ENCODE results near the gene SPRR1A.

The SPRR1A gene, protein sequence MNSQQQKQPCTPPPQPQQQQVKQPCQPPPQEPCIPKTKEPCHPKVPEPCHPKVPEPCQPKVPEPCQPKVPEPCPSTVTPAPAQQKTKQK

DNA sequence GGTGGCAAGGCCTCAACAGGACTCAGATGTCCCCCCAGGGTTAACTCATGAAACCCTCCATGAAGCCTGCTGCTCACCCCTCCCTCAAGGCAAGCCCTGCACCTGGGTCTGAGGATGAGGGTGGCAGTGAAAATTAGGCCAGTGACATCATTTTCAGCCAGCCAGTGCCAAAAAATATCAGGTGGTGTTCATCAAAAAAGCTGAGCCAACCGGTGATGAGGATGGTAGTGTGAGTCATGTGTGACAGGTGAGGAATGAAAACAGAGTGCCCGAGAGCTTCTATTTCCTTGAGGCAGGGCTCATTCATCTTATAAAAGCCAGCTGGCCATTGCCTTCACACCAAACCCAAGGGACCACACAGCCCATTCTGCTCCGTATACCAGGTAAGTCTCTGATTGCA lies at the start of gene SPRR1A:
Gene SPRR1A (plus strand): TSS at position 339 of the 400 bp plus-strand sequence. CDS start 1,150 bp downstream, outside the sequence.
- DNase-seq: no peak

DNA sequence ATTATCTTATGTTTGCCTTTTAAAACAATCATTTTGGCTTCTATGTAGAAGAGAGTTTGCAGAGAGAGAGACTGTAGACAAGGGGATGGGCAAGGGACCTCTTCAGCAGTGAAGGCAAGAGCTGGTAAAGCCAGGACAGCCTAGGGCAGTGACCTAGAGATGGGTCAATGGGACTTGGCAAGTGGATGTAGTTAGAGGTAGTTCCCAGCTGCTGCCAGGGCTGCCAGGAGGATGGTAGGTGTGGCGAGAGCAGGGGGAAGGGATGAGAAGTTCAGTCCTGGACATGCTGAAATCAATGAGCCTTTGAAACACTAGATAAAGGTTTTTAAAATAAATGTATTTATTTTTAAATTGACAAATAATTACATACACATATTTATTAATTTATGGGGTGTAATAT lies 43.3 kb upstream of the SPRR1A start:
- DNase-seq: no peak

- DNase-seq: no peak
Observed at GRCh38 chr1:152941037-152941711, 42.7 kb upstream of the SPRR1A start.

GRCh38 chr1:152942161-152942560 lies 41.7 kb upstream of the SPRR1A start:
- no peak for DNase-seq

DNA sequence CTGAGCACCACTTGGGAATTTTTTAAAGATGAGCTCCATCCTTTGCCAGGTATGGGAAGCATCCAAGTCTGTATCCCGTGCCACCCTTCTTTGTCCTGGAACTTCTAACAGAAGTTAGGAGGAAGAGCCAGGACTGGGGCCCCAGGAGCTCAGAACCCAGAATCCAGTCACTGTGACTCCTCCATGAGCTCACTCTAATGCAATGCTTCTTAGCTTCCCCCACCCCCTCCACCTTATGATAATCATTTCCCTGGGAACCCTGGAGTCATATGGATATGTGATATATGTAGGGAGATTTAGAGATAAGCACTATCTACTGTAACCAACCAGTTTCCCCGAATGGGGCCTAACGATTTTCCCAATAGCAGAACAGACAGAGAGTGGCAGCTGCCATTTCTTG lies 37.6 kb upstream of the SPRR1A start:
- DNase-seq: no peak

- no peak for DNase-seq
Observed at GRCh38 chr1:152946651-152947256, 37.1 kb upstream of the SPRR1A start, which contains the start of gene SPRR5. TSS of gene SPRR5 (plus strand) at chr1:152947206. CDS start at chr1:152948555, 1,349 bp downstream.

DNA sequence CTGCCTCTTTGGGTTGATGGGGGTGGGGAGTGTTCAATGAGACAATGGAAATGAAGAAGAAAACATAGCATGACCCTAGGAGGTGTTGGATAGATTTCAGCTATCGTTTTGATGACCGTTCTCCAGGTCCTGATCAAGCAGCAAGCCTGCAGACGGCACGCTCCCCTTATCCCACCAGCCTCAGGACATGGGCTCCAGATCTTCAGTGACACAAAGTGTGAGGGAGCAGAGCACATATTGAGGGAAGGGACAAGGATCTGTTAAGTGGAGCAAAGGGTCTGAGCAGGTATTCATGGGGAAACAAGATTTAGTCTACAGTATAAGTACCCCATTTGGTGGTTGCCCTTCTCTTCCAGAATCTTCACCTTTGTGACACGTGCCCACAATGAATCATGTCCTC lies 32.2 kb upstream of the SPRR1A start:
- no peak for DNase-seq

GRCh38 chr1:152953761-152954160 lies 30.1 kb upstream of the SPRR1A start:
- no peak for DNase-seq

GRCh38 chr1:152954436-152954835 lies 29.4 kb upstream of the SPRR1A start:
- no peak for DNase-seq

DNA sequence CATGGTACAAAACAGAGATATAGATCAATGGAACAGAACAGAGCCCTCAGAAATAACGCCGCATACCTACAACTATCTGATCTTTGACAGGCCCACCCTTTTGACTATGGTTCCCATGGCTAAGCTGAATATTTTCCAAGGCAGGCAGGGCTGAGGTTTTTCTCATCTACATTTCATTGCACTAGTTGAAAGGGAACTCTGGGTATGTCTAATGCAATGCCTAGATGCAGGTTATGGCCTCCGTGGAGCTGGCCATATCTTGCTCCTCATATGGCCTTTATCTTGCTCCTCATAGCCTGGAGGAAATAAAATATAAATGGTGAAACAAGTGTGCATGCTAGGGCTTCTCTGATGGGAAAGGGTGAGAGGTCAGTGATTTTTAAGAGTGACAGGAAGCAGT lies 26.3 kb upstream of the SPRR1A start:
- DNase-seq: no peak

DNA sequence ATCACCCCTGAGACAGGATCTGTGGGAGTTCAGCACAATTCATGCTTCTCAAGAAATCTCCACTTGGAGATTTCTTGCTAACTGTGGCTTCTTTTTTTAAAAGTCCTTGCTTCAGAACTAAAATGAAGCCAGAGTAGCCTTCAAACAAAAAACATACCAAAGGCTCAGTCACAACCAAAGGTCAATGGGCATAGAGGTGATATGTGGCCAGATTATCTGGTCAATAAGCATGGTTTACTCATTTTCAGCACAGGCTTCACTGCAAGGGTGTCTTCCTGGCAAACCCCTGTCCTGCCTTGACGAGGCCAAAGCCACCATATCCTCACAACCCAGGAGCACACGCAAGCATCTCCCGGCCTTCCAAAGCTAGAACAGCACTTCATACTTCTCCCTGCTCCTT lies 24.6 kb upstream of the SPRR1A start:
- no peak for DNase-seq

DNA sequence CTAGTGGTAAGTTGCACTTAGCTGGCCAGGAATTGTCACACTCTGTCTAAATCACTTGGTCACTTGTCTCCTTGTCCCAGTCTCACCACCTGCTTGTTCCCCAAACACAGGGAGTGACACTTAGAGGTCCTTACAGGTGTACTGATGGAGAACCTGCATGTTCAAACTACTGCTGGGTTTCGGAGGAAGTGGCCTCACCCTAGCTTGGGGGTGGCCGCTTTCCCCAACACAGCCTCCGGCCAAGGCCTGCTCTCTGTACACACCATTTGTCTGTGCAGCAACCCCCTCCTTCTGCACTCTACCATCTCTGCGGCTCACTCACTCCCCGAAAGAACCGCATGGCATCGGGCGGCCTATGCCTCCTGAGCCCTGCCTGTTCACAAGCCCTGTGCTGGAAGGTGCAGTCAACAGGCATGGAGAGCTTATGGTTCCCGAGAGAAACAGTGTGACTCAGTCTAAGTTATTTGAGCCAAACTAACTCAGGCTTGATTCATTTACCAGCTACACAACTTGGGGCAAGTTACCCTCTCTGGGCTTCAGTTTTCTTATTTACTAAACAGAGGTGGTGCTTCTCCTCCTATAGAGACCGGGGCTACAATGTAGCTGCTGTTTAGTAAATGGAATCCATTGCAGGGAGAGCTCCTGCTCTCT lies 24.0 kb upstream of the SPRR1A start:
- no peak for DNase-seq

- no peak for DNase-seq
Observed at GRCh38 chr1:152960452-152961044, 23.3 kb upstream of the SPRR1A start.

- no peak for DNase-seq
Observed at GRCh38 chr1:152961226-152961891, 22.5 kb upstream of the SPRR1A start.

- DNase-seq: no peak
Observed at GRCh38 chr1:152962876-152963415, 20.9 kb upstream of the SPRR1A start.

- no peak for DNase-seq
Observed at GRCh38 chr1:152964536-152964935, 19.3 kb upstream of the SPRR1A start.

GRCh38 chr1:152965853-152966252 lies 18.0 kb upstream of the SPRR1A start:
- DNase-seq: no peak

DNA sequence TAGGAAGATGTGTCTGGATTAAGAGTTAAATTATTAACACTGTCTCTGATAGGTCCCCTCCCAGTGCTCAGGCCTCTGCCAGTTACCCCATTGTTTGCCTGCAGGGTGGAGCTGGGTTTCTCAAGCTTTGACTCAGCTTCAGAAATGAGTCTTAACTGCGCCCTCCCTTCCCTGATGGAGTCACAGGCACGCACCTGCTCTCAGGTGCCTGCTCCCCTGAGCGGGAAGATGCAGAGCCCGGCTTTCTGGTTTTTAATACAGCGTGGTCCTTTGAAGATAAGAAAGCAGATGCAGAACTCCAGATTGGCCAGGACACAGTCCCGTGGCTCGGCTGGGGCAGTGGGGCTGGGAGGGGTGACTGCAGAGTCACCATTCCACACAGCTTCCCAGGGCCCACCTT lies 16.7 kb upstream of the SPRR1A start:
- DNase-seq: no peak

DNA sequence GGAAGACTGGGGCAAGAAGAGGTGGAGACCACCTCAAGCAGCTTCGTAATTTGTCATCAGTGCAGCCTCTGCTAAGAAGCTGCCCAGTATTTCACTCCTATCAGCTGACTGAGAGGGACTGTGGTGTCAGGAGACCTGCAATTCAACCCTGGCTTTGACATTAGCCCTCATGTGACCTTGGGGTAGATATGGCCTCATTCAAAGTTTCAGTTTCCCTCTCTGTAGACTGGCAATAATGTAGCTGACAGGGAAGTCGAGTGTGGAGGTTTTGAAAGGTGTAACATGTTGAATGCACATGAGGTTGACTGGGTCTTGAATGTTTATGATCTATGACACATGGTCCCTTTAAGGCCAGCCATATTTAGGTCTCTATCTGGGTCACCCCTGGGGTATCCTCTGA lies 15.6 kb upstream of the SPRR1A start:
- no peak for DNase-seq

DNA sequence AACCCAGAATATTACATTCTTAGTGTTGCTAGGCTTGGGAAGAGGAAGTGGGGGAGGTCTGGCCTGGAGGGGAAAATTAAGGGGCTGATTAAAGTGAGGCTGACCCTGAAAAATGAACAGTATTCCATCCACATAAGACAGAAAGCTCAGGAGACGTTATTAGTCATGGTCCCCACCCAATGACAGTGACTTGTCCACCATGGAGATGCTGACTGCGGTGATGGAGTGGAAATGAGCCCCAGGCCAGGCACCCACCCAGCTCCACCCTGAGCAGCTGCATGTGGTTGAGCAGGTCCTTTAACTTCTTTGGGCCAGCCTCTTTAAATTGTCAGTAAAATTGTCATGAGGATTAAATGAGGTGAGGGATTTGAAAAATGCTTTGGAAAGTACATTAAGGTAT lies 14.8 kb upstream of the SPRR1A start:
- no peak for DNase-seq

DNA sequence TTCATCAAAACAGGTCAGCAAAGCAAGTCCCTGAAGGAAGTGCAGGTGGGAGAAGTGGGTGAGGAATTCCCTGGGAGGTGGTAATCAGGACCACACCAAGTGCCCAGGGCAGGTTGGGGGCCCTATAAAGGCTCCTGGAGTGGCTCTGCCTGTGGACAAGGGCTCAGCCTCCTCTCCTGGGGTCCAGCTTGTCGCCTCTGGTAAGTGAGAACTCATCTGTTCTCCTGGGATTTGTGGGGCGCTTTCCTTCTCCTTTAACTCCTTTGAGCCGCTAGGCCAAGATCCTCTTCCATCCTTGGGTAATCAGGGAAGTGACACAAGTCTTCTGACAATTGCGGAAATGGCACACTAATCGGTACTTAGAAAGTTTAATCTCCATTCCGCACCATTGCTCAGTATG lies 13.4 kb upstream of the SPRR1A start, which contains the start of gene SPRR4:
Gene SPRR4 (plus strand): TSS at position 154 of the 400 bp plus-strand sequence. CDS start 1,243 bp downstream, outside the sequence.
- DNase-seq: no peak

- DNase-seq: no peak
Observed at GRCh38 chr1:152972196-152972886, 11.5 kb upstream of the SPRR1A start.
